DMS153 (cell line): ENCODE measurements around the gene ABCC5.

Experiments used
- DNase-seq: peaks from one replicate; lab custom pipeline; 2025; lab: John Stamatoyannopoulos, UW

The ABCC5 gene

GRCh38 chr3:183975981-183976662 is 41.6 kb downstream of the ABCC5 start:
- no peak for DNase-seq

DNA sequence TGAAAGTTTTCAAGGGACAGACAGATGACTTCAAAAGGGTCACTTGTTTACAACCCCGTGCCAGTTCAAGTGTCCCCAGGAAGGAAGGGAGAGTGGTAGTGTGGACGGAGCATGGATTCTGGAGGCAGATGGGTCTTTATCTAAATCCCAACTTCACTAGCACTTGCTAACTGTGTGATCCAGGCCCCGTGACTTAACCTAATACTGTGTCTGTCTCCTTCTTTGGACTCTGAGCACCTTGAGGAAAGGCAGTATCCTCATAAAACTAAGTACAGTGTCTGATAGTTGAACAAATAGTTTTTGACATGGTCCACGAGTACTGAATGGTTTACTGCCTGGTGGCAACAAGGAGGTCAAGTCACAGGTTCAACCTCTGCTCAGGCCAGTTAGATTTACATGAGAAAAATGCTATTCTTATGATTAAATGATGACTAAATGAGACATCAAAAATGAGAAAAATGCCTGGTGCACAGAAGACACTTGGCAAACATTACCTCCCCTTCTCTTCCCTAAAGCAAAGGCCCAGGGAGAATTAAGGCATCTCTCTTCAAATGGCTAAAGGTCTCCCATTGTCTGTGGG is 48.9 kb downstream of the ABCC5 start:
- no peak for DNase-seq

DNA sequence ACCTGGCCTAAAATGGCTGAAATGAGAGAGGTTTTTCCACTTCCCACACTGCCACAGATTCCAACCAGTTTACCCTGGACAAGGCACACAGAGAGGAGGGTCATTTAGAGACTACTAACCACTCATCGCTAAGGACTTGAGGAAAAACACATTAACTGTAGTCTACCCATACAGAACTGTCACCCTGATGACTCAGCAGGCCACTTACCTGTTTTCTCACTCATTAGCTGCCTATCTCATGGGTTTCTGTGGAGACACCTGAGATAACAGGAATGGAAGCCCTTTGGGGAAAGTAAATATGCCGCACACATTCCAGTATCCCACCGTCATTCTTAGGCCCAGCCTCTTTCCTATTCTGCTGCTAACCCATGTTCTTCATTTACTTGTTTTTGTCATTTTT is 50.0 kb downstream of the ABCC5 start:
- no peak for DNase-seq

DNA sequence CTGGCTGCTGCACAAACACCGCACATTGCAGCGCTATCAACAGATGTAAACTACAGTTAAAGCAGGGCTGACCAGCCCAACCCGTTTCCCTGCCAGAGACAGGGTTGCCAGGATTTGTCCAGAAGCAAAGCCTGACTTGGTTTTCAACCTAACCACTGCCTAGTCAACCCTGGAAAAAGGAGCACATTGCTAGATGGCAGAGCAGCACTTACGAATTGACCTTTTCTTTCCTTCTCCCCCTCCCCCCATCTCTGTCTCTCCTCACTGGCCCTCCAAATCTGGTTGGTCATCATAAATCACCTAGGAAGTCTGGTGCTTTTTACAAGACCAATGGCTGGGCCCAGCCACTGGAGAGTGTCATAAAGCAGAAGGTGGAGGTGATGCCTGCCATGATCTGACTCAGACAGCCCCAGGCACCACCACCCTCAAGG is 51.3 kb downstream of the ABCC5 start:
- no peak for DNase-seq

DNA sequence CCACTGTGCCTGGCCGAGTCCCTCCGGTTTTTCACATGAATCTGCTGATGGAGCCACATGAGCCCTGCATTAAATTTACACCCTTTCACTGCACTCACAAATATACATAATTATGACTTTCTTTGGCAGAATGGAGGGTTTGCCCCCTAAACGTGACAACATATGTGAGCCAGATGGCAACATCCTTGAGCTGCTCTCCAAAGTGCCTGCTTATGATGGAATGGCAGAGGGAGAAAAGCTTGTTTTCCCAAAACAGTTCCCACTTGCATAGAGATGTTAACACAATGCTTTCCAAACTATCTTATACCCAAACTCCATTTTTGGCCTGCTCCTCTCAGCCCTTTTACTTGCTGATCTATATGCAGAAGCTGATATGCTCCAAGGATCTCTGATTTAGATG is 54.9 kb downstream of the ABCC5 start:
- DNase-seq = no peak

DNA sequence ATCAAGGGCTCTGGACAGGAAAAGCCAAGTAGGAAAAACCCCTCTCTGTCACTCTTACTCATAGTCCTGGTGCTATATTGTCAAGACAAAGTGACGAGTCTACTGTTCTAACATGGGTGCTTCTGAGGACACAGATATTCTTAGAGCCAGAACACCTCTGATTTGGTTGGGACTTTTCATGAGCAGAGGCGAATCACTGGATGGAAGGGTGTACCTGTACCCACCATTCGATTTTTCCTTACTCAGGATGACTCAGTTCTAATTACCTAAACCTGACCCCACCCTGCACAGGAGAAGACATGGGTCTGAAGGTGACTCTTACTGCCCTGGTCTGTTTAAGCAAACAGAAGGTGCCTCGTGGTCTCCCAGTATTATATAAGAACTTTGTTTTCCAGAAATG is 58.5 kb downstream of the ABCC5 start:
- DNase-seq = no peak

GRCh38 chr3:183958775-183959174 is 58.9 kb downstream of the ABCC5 start:
- no peak for DNase-seq

DNA sequence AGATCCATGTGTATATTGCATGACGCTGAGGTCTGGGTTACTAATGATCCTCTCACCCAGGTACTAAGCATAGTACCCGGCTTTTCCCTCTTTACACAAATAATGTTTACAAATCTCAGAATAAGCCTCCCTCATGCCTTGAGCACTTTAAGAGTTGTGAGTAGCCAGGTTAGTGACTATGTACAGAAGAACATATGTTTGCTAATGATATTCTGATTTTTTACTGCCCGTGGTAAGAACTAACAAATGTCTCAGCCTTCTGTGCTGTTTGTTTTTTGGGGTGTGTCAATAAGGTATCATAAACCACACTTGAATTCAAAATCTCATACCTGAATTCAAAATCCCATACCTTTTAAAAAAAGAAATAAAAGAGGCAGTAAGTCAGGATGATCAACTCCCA is 59.5 kb downstream of the ABCC5 start:
- DNase-seq = no peak

DNA sequence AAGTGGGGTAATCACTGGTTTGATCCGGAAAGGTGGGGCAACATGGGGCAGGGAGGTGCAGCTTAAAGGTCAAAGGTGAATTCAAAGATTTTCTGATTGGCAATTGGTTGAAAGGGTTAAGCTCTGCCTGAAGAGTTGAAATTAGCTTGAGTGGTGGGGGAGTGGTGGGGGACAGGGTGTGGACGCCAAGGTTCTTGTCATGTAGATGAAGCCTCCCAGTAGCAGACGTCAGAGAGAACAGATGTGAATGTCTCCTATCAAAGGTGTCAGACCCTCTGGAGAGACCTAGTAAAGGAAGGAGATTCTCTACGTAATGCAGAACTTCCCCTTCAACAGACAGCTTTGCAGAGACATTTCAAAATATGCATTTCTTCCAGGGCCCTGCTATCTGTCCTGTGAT is 62.8 kb downstream of the ABCC5 start:
- DNase-seq = no peak

DNA sequence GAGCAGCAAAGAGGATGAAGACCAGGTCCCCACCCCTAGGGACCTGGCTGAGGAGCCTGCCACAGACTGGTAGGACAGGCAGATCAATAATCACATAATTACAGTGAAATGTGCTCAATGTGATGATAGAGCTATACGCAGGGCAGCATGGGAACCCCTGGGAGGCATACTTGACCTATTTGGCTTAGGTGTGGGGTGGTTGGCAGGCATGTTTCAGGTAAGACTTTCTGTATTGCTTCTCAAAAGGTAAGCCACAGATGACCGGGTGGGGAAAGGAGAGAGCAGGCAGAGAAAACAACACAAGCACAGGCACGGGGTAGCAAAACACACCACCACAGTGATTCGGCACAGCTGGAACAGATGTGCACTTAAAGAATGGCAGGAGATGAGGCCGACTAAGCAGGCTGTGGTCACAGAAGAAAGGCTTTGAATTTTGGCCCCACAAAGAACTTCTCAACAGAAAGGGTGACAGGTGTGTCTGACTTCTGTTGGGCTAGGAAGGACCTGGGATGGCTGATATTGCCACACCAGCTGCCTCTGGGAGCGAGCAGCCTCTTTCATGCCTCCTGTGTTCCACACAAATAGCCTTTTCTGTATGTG is 64.1 kb downstream of the ABCC5 start:
- DNase-seq = no peak

DNA sequence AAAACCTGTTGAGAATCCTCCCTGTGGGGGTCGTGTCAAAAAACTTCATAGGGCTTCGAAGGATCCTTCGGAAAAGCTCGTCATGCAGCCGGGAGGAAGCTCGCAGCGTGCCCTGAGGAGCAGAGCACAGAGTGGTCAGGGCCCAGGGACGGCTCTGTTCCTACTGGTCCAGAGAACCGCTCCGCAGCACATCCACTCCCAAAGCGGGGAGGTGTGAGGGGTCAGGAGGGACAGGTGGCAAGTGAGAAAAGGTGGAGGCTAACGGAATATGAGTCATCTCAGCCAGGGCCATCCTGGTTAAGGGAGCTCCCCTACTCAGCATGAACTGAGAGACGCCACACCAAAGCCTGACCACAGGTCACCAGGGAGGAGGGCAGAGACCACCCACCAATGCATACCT is 66.2 kb downstream of the ABCC5 start:
- DNase-seq = no peak

DNA sequence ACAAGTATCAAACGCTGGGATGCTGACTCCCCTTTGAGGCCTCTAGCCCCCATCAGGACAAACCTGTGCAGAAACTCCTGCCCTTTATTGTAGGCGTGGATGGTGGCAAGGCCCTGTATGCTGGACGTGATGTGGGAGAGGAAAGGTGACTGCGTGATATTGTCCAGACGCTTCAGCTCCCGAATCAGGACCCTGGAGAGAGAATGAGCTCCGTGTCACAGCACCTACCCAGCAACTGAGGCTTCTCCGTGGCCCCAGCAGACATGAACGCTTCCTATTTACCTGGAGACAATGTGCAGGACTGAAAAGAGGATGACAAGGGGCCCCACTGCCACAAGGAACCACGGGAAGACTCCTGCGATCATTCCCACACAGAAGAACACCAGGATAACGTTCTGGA is 68.0 kb downstream of the ABCC5 start:
- no peak for DNase-seq

- no peak for DNase-seq
These were observed 71.6 kb downstream of the ABCC5 start for GRCh38 chr3:183946037-183946436.

- DNase-seq = no peak
These were observed 72.9 kb downstream of the ABCC5 start for GRCh38 chr3:183944775-183945174.

GRCh38 chr3:183943739-183944138 is 73.9 kb downstream of the ABCC5 start:
- DNase-seq = no peak

DNA sequence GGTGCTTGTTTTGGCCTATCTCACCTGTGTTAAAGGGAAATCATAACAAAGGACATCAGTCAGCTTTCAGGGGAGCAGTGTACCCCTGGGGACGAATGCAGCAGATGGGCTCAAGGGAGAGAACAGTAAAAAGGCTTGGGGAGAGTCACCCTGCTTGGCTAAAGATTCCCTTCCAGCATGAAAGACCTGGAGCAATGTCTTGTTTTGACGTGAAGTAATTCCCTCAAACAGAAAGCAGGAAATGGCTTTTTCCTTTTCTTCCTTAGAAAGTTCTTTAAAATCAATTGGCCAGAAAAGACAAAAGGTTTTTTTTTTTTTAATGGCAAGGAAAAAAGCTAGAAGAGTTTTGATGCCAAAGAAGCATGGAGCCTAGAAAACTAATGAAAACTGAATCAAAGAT is 76.5 kb downstream of the ABCC5 start:
- no peak for DNase-seq

GRCh38 chr3:183937601-183938286 is 79.9 kb downstream of the ABCC5 start:
- DNase-seq = no peak

GRCh38 chr3:183933160-183933559 is 84.5 kb downstream of the ABCC5 start:
- DNase-seq = no peak

GRCh38 chr3:183931881-183932280 is 85.8 kb downstream of the ABCC5 start:
- no peak for DNase-seq

DNA sequence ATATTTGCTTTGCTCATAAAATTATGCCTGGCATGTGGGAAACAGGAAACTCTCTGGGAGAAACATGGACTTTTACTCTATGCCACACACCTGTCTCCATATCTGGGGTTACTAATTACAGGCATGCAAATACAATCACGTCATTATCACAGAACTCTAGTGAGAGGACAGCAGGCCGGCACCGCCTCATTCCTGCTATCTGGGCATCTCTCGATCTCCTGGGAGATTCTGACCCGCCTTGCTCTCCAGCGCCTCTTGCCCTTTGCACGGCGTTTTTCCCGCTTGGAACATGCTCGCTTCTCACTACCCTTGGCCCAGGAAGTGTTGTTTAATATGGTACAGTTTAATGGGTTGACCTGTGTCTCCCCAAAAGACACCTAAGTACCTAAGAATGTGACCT is 87.6 kb downstream of the ABCC5 start:
- no peak for DNase-seq

GRCh38 chr3:183927059-183927458 is 90.6 kb downstream of the ABCC5 start:
- DNase-seq = no peak

- no peak for DNase-seq
These were observed 92.7 kb downstream of the ABCC5 start for GRCh38 chr3:183924956-183925355.

DNA sequence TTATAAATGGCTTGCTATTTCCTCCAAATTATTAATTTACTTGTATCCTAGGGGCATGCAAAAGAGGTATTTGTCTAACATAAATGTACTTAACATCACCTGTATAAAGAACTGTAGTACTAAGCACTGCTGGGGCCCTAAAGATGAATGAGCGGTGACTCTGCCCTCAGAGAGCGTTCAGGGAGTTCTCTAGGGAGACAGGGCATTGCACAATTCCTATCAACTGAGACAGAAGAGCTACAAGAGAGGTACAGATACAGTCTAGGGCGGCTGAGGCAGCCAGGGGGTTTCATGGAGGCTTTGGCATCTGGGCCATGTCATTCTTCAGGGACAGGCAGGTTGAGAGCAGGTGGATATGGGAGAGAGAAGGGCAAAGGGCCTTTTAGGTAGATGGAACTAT is 93.1 kb downstream of the ABCC5 start:
- no peak for DNase-seq
